ENCODE measurements around the gene ZFP36L2. TPM values are rescaled to one million over a fixed set of nuclear protein-coding genes. Genes with fewer than 3 reads are reported as not detected.

Gene ZFP36L2
- total RNA-seq, 4 donors from 2014 or later: 114 to 305 (median 208) TPM

- no peaks in the 10 kb centered on the region for H3K27me3 ChIP-seq
- peak overlapping the region; percentile 55 to 70 (median 64) for H3K27ac ChIP-seq
- TF ChIP-seq POLR2AphosphoS5 (IDR thresholded peaks at IDR 0.05) (peak in 2 of 3 donors; percentile 24), EP300 (IDR thresholded peaks at IDR 0.05; ENCODE audit: low read depth) (no peak), POLR2A (IDR thresholded peaks at IDR 0.05) (no peak)
- TF ChIP-seq, protein P1, sequence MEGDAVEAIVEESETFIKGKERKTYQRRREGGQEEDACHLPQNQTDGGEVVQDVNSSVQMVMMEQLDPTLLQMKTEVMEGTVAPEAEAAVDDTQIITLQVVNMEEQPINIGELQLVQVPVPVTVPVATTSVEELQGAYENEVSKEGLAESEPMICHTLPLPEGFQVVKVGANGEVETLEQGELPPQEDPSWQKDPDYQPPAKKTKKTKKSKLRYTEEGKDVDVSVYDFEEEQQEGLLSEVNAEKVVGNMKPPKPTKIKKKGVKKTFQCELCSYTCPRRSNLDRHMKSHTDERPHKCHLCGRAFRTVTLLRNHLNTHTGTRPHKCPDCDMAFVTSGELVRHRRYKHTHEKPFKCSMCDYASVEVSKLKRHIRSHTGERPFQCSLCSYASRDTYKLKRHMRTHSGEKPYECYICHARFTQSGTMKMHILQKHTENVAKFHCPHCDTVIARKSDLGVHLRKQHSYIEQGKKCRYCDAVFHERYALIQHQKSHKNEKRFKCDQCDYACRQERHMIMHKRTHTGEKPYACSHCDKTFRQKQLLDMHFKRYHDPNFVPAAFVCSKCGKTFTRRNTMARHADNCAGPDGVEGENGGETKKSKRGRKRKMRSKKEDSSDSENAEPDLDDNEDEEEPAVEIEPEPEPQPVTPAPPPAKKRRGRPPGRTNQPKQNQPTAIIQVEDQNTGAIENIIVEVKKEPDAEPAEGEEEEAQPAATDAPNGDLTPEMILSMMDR (IDR thresholded peaks at IDR 0.05): peak in 1 of 5 experiments; percentile 9
- in situ Hi-C loops (cut with MboI; ENCODE audit: low pct_ligation_motif_present in 1 of 4, low pct_unique_long_range_greater_than_20kb in 1 of 4, low sequenced_read_pairs in 3 of 4): loop anchor here in 1 of 4 donors (10.0 kb wide), 1 partner anchor 46 kb away; no protein-coding TSS in a partner anchor
- intact Hi-C loops (cut with DNase I; ENCODE audit: low total_unique reads): no loop called here
- H3K9me3 ChIP-seq: no peaks in the 10 kb centered on the region
- 47 to 56% methylated on average over 2 to 21 of the region's 23 CpGs for WGBS, 2 donors (ENCODE audit: low coverage in 1 of 2)
- peak; percentile 68 for DNase-seq
- H3K4me3 ChIP-seq: no peak overlapping the region
- H3K36me3 ChIP-seq: no peaks in the 10 kb centered on the region
- peaks cover 7 to 21% (median 11%) of the 10 kb centered on the region in 4 donors for H3K4me1 ChIP-seq
These were observed 15.7 kb downstream of the ZFP36L2 start for GRCh38 chr2:43210467-43211303.

DNA sequence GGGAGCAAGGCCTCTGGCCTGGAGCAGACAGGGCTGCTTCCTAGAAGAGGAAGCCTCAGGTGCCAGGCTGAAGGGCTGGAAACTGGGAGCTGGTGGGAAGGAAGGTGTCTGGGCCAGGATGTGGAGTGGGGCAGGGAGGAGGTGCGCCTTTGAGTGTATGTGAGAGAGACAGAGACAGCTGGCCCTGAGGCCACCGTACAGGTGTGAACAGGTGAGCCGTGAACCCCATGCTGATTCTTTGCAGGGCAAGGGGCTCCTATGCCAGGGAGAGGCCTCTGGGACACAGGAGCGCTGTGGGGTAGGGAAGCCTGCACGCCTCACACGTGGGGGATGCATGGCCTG is 16.3 kb downstream of the ZFP36L2 start:
- no peak for DNase-seq
- H3K4me1 ChIP-seq: peaks cover 7 to 21% (median 11%) of the 10 kb centered on the region in 4 donors
- no peak overlapping the region for H3K4me3 ChIP-seq
- TF ChIP-seq EP300 (IDR thresholded peaks at IDR 0.05; ENCODE audit: low read depth) (no peak), POLR2AphosphoS5 (IDR thresholded peaks at IDR 0.05) (no peak), POLR2A (IDR thresholded peaks at IDR 0.05) (no peak)
- TF ChIP-seq, protein P1 (IDR thresholded peaks at IDR 0.05): no peak
- WGBS, 2 donors (ENCODE audit: low coverage in 1 of 2): 84% methylated on average over 6 of the region's 6 CpGs; no CpG with 5 or more reads in 1 of the 2 donors
- no peaks in the 10 kb centered on the region for H3K9me3 ChIP-seq
- H3K36me3 ChIP-seq: no peaks in the 10 kb centered on the region
- peak overlapping the region; percentile 55 to 70 (median 64) for H3K27ac ChIP-seq
- H3K27me3 ChIP-seq: no peaks in the 10 kb centered on the region
- in situ Hi-C loops (cut with MboI; ENCODE audit: low pct_ligation_motif_present in 1 of 4, low pct_unique_long_range_greater_than_20kb in 1 of 4, low sequenced_read_pairs in 3 of 4): loop anchor here in 1 of 4 donors (10.0 kb wide), 1 partner anchor 45 kb away; no protein-coding TSS in a partner anchor
- intact Hi-C loops (cut with DNase I; ENCODE audit: low total_unique reads): no loop called here

DNA sequence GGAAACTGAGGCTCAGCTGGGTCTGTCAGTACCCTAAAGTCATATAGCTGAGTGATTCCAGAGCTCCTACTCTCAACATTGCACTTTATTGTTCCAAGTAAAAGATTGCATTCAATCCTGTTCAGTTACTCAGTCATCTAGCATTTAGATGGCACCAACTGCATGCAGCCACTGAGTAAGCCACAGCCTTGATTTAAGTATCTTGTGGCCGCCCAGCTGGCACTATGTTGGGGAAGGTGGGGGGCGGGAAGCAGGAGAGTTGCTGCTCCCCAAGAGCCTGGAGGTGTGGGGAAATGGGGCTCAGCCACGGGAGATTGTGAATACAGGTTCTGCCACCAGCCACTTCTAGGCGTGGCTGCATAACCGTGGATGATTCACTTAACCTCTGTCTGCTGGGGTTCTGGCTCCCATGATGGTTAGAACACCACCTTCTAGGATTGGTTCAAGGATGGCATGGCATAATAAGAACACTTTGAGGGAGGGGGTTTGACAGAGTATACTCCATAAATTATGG is 17.1 kb downstream of the ZFP36L2 start:
- H3K27ac ChIP-seq: peak overlapping the region in 1 of 4 donors; percentile 63
- TF ChIP-seq, protein P1 (IDR thresholded peaks at IDR 0.05): no peak
- TF ChIP-seq EP300 (IDR thresholded peaks at IDR 0.05; ENCODE audit: low read depth) (no peak), POLR2A (IDR thresholded peaks at IDR 0.05) (no peak), POLR2AphosphoS5 (IDR thresholded peaks at IDR 0.05) (no peak)

GRCh38 chr2:43207553-43208300 is 18.7 kb downstream of the ZFP36L2 start:
- DNase-seq: peak; percentile 36
- 50 to 78% methylated on average over 2 to 9 of the region's 9 CpGs for WGBS, 2 donors (ENCODE audit: low coverage in 1 of 2)
- in situ Hi-C loops (cut with MboI; ENCODE audit: low pct_ligation_motif_present in 1 of 4, low pct_unique_long_range_greater_than_20kb in 1 of 4, low sequenced_read_pairs in 3 of 4): no loop called here
- intact Hi-C loops (cut with DNase I; ENCODE audit: low total_unique reads): no loop called here
- no peak for TF ChIP-seq EP300 (IDR thresholded peaks at IDR 0.05; ENCODE audit: low read depth)
- peak in 1 of 3 donors; percentile 14 for TF ChIP-seq POLR2AphosphoS5 (IDR thresholded peaks at IDR 0.05)
- peaks cover 7 to 21% (median 11%) of the 10 kb centered on the region in 4 donors for H3K4me1 ChIP-seq
- H3K27ac ChIP-seq: no peak overlapping the region
- no peaks in the 10 kb centered on the region for H3K9me3 ChIP-seq
- no peak overlapping the region for H3K4me3 ChIP-seq
- H3K36me3 ChIP-seq: no peaks in the 10 kb centered on the region
- no peaks in the 10 kb centered on the region for H3K27me3 ChIP-seq

More for the DNA sequence above, 17.1 kb downstream of the ZFP36L2 start:
- no peak for DNase-seq
- intact Hi-C loops (cut with DNase I; ENCODE audit: low total_unique reads) (no loop called here), in situ Hi-C loops (cut with MboI; ENCODE audit: low pct_ligation_motif_present in 1 of 4, low pct_unique_long_range_greater_than_20kb in 1 of 4, low sequenced_read_pairs in 3 of 4) (no loop called here)
- WGBS, 2 donors (ENCODE audit: low coverage in 1 of 2): 82% methylated on average over 5 of the region's 5 CpGs; no CpG with 5 or more reads in 1 of the 2 donors
- H3K4me3 ChIP-seq: no peak overlapping the region
- no peaks in the 10 kb centered on the region for H3K9me3 ChIP-seq
- H3K36me3 ChIP-seq: no peaks in the 10 kb centered on the region
- H3K4me1 ChIP-seq: peaks cover 7 to 21% (median 11%) of the 10 kb centered on the region in 4 donors
- no peaks in the 10 kb centered on the region for H3K27me3 ChIP-seq

All from transverse colon (tissue), 4 donors.